Gastroesophageal sphincter (tissue), 3 donors: ENCODE data around the gene RHBDF1.

Experiments used
- CTCF ChIP-seq, 4 experiments: fragments of 200-600 bp in 2 of 4; fragments of 450-650 bp in 2 of 4; sonication (generic) in 1 of 4; IDR thresholded peaks; one replicate each; pipeline ENCODE4 v1.5.1; 2017 to 2019; ENCODE audit warnings: antibody characterized with exemption in 4 of 4, mild to moderate bottlenecking in 2 of 4, moderate library complexity in 2 of 4
- EP300 ChIP-seq: sonication (generic); formaldehyde crosslinking; IDR thresholded peaks from one replicate; pipeline ENCODE4 v1.6.1; 2017; ENCODE audit warnings: antibody characterized with exemption, mild to moderate bottlenecking
- POLR2A ChIP-seq, 2 donors: fragments of 450-650 bp; IDR thresholded peaks; one replicate each; pipeline ENCODE4 v1.6.1; 2017; ENCODE audit warnings: antibody characterized with exemption in 2 of 2, mild to moderate bottlenecking in 2 of 2, moderate library complexity in 1 of 2
- POLR2AphosphoS5 ChIP-seq: sonication (generic); formaldehyde crosslinking; IDR thresholded peaks from one replicate; pipeline ENCODE4 v1.6.1; 2017; ENCODE audit warnings: antibody characterized with exemption

GRCh38 chr16:54237-54581 lies 18.2 kb downstream of the RHBDF1 start:
- TF ChIP-seq CTCF (IDR thresholded peaks at IDR 0.05) (no peak), EP300 (no peak), POLR2A (IDR thresholded peaks at IDR 0.05) (no peak), POLR2AphosphoS5 (no peak)
